ENCODE measurements around the gene PPRC1.

GRCh38 chr10:102198027-102198426 lies 65.2 kb downstream of the PPRC1 start:
- TF ChIP-seq CTCF (IDR thresholded peaks at IDR 0.05) = no peak
- TF ChIP-seq EZH2 (IDR thresholded peaks at IDR 0.05) = no peak
- no peak for TF ChIP-seq EZH2phosphoT487 (IDR thresholded peaks at IDR 0.05)

Data from neural progenitor cell (in vitro differentiated cells).